ENCODE measurements around the gene AQP12B. TPM values are rescaled to one million over a fixed set of nuclear protein-coding genes. Genes with fewer than 3 reads are reported as not detected.

AQP12B gene
- total RNA-seq, 4 donors from 2014 or later, result not detected

GRCh38 chr2:240640939-240641338, 41.7 kb downstream of the AQP12B start:
- intact Hi-C loops (cut with DNase I; ENCODE audit: low total_unique reads), result no loop called here

GRCh38 chr2:240639566-240639965, 43.1 kb downstream of the AQP12B start:
- intact Hi-C loops (cut with DNase I; ENCODE audit: low total_unique reads), result no loop called here
- 87 to 91% methylated on average over 18 of the region's 18 CpGs for WGBS, 2 donors
- TF ChIP-seq CTCF (IDR thresholded peaks at IDR 0.05), result no peak
- no peak for TF ChIP-seq POLR2A (IDR thresholded peaks at IDR 0.05)
- DNase-seq (ENCODE audit: low spot score in 2 of 2), result peak in 1 of 2 donors; percentile 59
- no peak overlapping the region for H3K4me3 ChIP-seq (ENCODE audit: low read depth, poor library complexity, severe bottlenecking)

More at GRCh38 chr2:240640939-240641338, 41.7 kb downstream of the AQP12B start:
- 18 to 31% methylated on average over 16 of the region's 16 CpGs for WGBS, 2 donors
- DNase-seq (ENCODE audit: low spot score in 2 of 2), result peak in 1 of 2 donors; percentile 56
- no peak overlapping the region for H3K4me3 ChIP-seq (ENCODE audit: low read depth, poor library complexity, severe bottlenecking)
- TF ChIP-seq POLR2A (IDR thresholded peaks at IDR 0.05) (no peak), CTCF (IDR thresholded peaks at IDR 0.05) (no peak)

GRCh38 chr2:240638512-240639160, 44.0 kb downstream of the AQP12B start:
- H3K4me3 ChIP-seq (ENCODE audit: low read depth, poor library complexity, severe bottlenecking), result no peak overlapping the region
- intact Hi-C loops (cut with DNase I; ENCODE audit: low total_unique reads), result no loop called here
- TF ChIP-seq POLR2A (IDR thresholded peaks at IDR 0.05) (no peak), CTCF (IDR thresholded peaks at IDR 0.05) (no peak)
- DNase-seq (ENCODE audit: low spot score in 2 of 2), result peak in 1 of 2 donors; percentile 59
- 53 to 62% methylated on average over 18 of the region's 18 CpGs for WGBS, 2 donors

- no peak for TF ChIP-seq POLR2A (IDR thresholded peaks at IDR 0.05)
- TF ChIP-seq CTCF (IDR thresholded peaks at IDR 0.05), result no peak
- WGBS, 2 donors, result 90% methylated on average over 7 to 8 of the region's 8 CpGs
- no peak overlapping the region for H3K4me3 ChIP-seq (ENCODE audit: low read depth, poor library complexity, severe bottlenecking)
- DNase-seq (ENCODE audit: low spot score in 2 of 2), result peak in 1 of 2 donors; percentile 57
- intact Hi-C loops (cut with DNase I; ENCODE audit: low total_unique reads), result no loop called here
Observed at GRCh38 chr2:240637901-240638345, 44.8 kb downstream of the AQP12B start.

GRCh38 chr2:240637116-240637900, 45.4 kb downstream of the AQP12B start:
- TF ChIP-seq POLR2A (IDR thresholded peaks at IDR 0.05) (no peak), CTCF (IDR thresholded peaks at IDR 0.05) (no peak)
- 84 to 86% methylated on average over 16 to 17 of the region's 17 CpGs for WGBS, 2 donors
- intact Hi-C loops (cut with DNase I; ENCODE audit: low total_unique reads), result no loop called here
- no peak overlapping the region for H3K4me3 ChIP-seq (ENCODE audit: low read depth, poor library complexity, severe bottlenecking)
- DNase-seq (ENCODE audit: low spot score in 2 of 2), result peak in 1 of 2 donors; percentile 75
